ENCODE results near the gene SON. TPM values are rescaled to one million over a fixed set of nuclear protein-coding genes. Genes with fewer than 3 reads are reported as not detected.

The SON gene
- total RNA-seq, 1 donor from 2014 or later = 249 TPM

DNA sequence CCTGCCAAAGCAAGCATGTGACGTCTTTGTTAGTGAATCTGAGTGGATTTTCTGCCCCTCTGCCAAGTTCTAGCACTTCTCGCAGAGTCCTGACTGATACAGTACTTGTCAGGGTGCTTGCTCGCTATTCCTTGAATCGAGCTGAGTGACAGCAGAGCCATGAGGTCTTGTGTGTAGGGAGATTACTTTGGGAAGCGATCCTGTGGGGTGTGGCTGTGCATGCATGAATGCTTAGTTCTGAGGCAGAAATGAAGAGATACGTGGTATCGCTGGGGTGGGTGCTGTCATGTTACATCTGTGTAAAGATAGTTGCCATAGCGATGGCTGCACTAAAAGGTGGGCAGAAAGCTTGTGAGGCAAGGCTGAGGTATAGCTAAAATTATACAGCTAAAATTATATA is 32.0 kb upstream of the SON start:
- Mint-ChIP-seq H3K4me3 (ENCODE audit: unreplicated experiment) (no peak overlapping the region), H3K27me3 (ENCODE audit: unreplicated experiment) (no peaks in the 10 kb centered on the region), H3K36me3 (ENCODE audit: unreplicated experiment) (peaks cover 42% of the 10 kb centered on the region), H3K4me1 (ENCODE audit: unreplicated experiment) (no peaks in the 10 kb centered on the region), H3K27ac (ENCODE audit: unreplicated experiment) (no peak overlapping the region), H3K9me3 (ENCODE audit: unreplicated experiment) (peaks cover 5% of the 10 kb centered on the region)
- DNase-seq (ENCODE audit: extremely low spot score, unreplicated experiment) = no peak
- no peak for TF ChIP-seq CTCF (IDR thresholded peaks at IDR 0.05)

- H3K27ac Mint-ChIP-seq (ENCODE audit: unreplicated experiment) = no peak overlapping the region
- no peaks in the 10 kb centered on the region for H3K4me1 Mint-ChIP-seq (ENCODE audit: unreplicated experiment)
- H3K9me3 Mint-ChIP-seq (ENCODE audit: unreplicated experiment) = peaks cover 5% of the 10 kb centered on the region
- no peaks in the 10 kb centered on the region for H3K27me3 Mint-ChIP-seq (ENCODE audit: unreplicated experiment)
- peaks cover 44% of the 10 kb centered on the region for H3K36me3 Mint-ChIP-seq (ENCODE audit: unreplicated experiment)
- DNase-seq (ENCODE audit: extremely low spot score, unreplicated experiment) = no peak
- no peak overlapping the region for H3K4me3 Mint-ChIP-seq (ENCODE audit: unreplicated experiment)
- TF ChIP-seq CTCF (IDR thresholded peaks at IDR 0.05) = no peak
Measured at GRCh38 chr21:33511639-33512038, 31.2 kb upstream of the SON start.

- H3K4me1 Mint-ChIP-seq (ENCODE audit: unreplicated experiment) = no peaks in the 10 kb centered on the region
- H3K4me3 Mint-ChIP-seq (ENCODE audit: unreplicated experiment) = no peak overlapping the region
- no peak for DNase-seq (ENCODE audit: extremely low spot score, unreplicated experiment)
- TF ChIP-seq CTCF (IDR thresholded peaks at IDR 0.05) = no peak
- peaks cover 45% of the 10 kb centered on the region for H3K36me3 Mint-ChIP-seq (ENCODE audit: unreplicated experiment)
- no peaks in the 10 kb centered on the region for H3K27me3 Mint-ChIP-seq (ENCODE audit: unreplicated experiment)
- no peaks in the 10 kb centered on the region for H3K9me3 Mint-ChIP-seq (ENCODE audit: unreplicated experiment)
- H3K27ac Mint-ChIP-seq (ENCODE audit: unreplicated experiment) = no peak overlapping the region
Measured at GRCh38 chr21:33512481-33512880, 30.4 kb upstream of the SON start.

DNA sequence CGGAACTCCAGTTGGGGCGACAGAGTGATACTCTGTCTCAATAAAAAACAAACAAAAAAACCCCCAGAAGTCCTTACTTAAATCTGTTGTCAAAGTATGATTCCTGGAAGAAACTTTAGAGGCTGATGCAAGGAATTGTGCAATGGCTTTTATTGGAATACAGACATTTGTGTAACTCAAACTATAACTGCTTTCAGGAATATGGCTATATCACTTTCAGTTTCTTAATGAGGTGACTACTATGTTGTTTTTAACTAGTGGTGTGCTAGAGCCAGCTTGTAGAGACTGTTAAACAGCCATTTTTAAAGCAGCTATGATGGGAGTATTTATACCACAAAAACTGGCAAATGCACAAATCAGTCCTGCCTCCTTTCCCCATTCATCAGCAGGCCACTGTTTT is 28.6 kb upstream of the SON start:
- no peaks in the 10 kb centered on the region for H3K9me3 Mint-ChIP-seq (ENCODE audit: unreplicated experiment)
- no peaks in the 10 kb centered on the region for H3K27me3 Mint-ChIP-seq (ENCODE audit: unreplicated experiment)
- DNase-seq (ENCODE audit: extremely low spot score, unreplicated experiment) = no peak
- no peak overlapping the region for H3K27ac Mint-ChIP-seq (ENCODE audit: unreplicated experiment)
- no peaks in the 10 kb centered on the region for H3K4me1 Mint-ChIP-seq (ENCODE audit: unreplicated experiment)
- no peak overlapping the region for H3K4me3 Mint-ChIP-seq (ENCODE audit: unreplicated experiment)
- peaks cover 53% of the 10 kb centered on the region for H3K36me3 Mint-ChIP-seq (ENCODE audit: unreplicated experiment)
- TF ChIP-seq CTCF (IDR thresholded peaks at IDR 0.05) = no peak

DNA sequence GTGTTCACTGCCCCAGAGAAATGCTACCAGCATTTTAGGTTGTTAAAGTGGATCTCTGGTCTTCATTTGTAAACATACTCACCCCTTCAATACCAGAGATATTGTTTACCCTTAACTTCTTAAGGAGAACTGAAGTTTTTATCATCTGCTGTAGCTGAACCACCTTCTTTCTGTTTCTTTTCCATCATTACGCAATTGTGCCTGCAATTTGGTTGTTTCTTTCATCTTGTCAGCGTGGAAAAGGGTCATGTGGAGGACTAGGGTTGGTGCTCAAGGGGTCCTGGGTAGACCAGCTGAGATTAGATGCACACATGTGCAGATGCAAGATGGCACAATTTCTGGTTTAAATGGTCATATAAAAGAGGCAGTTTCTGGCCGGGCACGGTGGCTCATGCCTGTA is 23.9 kb upstream of the SON start:
- H3K36me3 Mint-ChIP-seq (ENCODE audit: unreplicated experiment) = peaks cover 50% of the 10 kb centered on the region
- no peak for DNase-seq (ENCODE audit: extremely low spot score, unreplicated experiment)

More for the DNA sequence above, 23.9 kb upstream of the SON start:
- Mint-ChIP-seq H3K4me3 (ENCODE audit: unreplicated experiment) (no peak overlapping the region), H3K27ac (ENCODE audit: unreplicated experiment) (no peak overlapping the region), H3K27me3 (ENCODE audit: unreplicated experiment) (no peaks in the 10 kb centered on the region), H3K9me3 (ENCODE audit: unreplicated experiment) (no peaks in the 10 kb centered on the region), H3K4me1 (ENCODE audit: unreplicated experiment) (no peaks in the 10 kb centered on the region)
- TF ChIP-seq CTCF (IDR thresholded peaks at IDR 0.05) = no peak

Data from osteocyte (in vitro differentiated cells).